Lower leg skin (tissue), 4 donors: ENCODE results near the gene EXOC3L2. TPM values are rescaled to one million over a fixed set of nuclear protein-coding genes. Genes with fewer than 3 reads are reported as not detected.
"Not testable (repeated sequence)": the region's sequence is repeated elsewhere in the genome, so short reads cannot be mapped to it uniquely, and the experiment has no call there.

Experiments used
- DNase-seq, 2 donors: peaks; one replicate each; pipeline ENCODE4 v3.0.0-alpha.2; 2019; ENCODE audit warnings: low spot score in 2 of 2
- H3K4me3 ChIP-seq: fragments of 200-600 bp; sonication (generic); 2 replicates; pipeline ENCODE4 v1.5.1; 2017; ENCODE audit warnings: mild to moderate bottlenecking, low read depth; ENCODE audit not compliant: poor library complexity, severe bottlenecking
- CTCF ChIP-seq, 3 donors: fragments of 450-650 bp; IDR thresholded peaks; one replicate each; pipeline ENCODE4 v1.5.1; 2016; ENCODE audit warnings: antibody characterized with exemption in 3 of 3, mild to moderate bottlenecking in 3 of 3, moderate library complexity in 2 of 3
- POLR2A ChIP-seq, 2 donors: fragments of 450-650 bp; IDR thresholded peaks; one replicate each; pipeline ENCODE4 v1.6.1; 2016 to 2017; ENCODE audit warnings: antibody characterized with exemption in 2 of 2, mild to moderate bottlenecking in 1 of 2, moderate library complexity in 1 of 2
- WGBS, 2 donors: methylation state at CpG; one replicate each; pipeline ENCODE4 v1.1.5; 2018; 5-methylcytosine and 5-hydroxymethylcytosine counted together
- intact Hi-C: fragments of 100-400 bp; cut with DNase I; formaldehyde crosslinking; loops from one replicate; pipeline ENCODE4 v1.15.0; 2023; ENCODE audit warnings: low total_unique reads
- total RNA-seq, 4 donors: library from RNA; depleted of rRNA; stranded (reverse); fragments of >200 nt; gene quantifications; one replicate each; pipeline ENCODE4 v1.1.0, GENCODE V29; 2016

EXOC3L2 gene
- total RNA-seq, 4 donors from 2014 or later, result 1.2 to 4.5 (median 1.6) TPM

- DNase-seq, result no peak
- no peak overlapping the region for H3K4me3 ChIP-seq
- intact Hi-C loops, result loop anchor here (10.0 kb wide), 1 partner anchor 48 kb away; no protein-coding TSS in a partner anchor
- no peak for TF ChIP-seq POLR2A (IDR thresholded peaks at IDR 0.05)
- 72 to 83% methylated on average over 13 of the region's 13 CpGs for WGBS, 2 donors
Observed at GRCh38 chr19:45243144-45243732, 2.0 kb downstream of the EXOC3L2 start.

- WGBS, 2 donors, result 83 to 86% methylated on average over 24 to 25 of the region's 25 CpGs
- intact Hi-C loops, result no loop called here
- no peak overlapping the region for H3K4me3 ChIP-seq
- TF ChIP-seq POLR2A (IDR thresholded peaks at IDR 0.05) (no peak), CTCF (IDR thresholded peaks at IDR 0.05) (no peak)
- no peak for DNase-seq
Observed at GRCh38 chr19:45238556-45238955, 6.7 kb downstream of the EXOC3L2 start.

- H3K4me3 ChIP-seq, result no peak overlapping the region
- no peak for TF ChIP-seq POLR2A (IDR thresholded peaks at IDR 0.05)
- 31 to 36% methylated on average over 8 of the region's 8 CpGs for WGBS, 2 donors
- no peak for DNase-seq
- intact Hi-C loops, result no loop called here
Observed at GRCh38 chr19:45235485-45235884, 9.7 kb downstream of the EXOC3L2 start.

GRCh38 chr19:45234089-45234869 is 10.9 kb downstream of the EXOC3L2 start:
- intact Hi-C loops, result no loop called here
- no peak overlapping the region for H3K4me3 ChIP-seq
- DNase-seq, result no peak
- TF ChIP-seq POLR2A (IDR thresholded peaks at IDR 0.05) (no peak), CTCF (IDR thresholded peaks at IDR 0.05) (no peak)
- WGBS, 2 donors, result 31 to 43% methylated on average over 38 to 74 of the region's 93 CpGs

GRCh38 chr19:45231891-45232290 is 13.3 kb downstream of the EXOC3L2 start:
- peak in 1 of 2 donors; percentile 35 for DNase-seq
- WGBS, 2 donors, result 33 to 43% methylated on average over 3 of the region's 3 CpGs
- TF ChIP-seq CTCF (IDR thresholded peaks at IDR 0.05) (no peak), POLR2A (IDR thresholded peaks at IDR 0.05) (no peak)
- intact Hi-C loops, result no loop called here
- no peak overlapping the region for H3K4me3 ChIP-seq

- DNase-seq, intact Hi-C loops, H3K4me3 ChIP-seq: not testable (repeated sequence)
- WGBS, 2 donors, result 81 to 92% methylated on average over 2 of the region's 2 CpGs
Observed at GRCh38 chr19:45229056-45229455, 16.2 kb downstream of the EXOC3L2 start.

GRCh38 chr19:45224645-45225044 is 20.6 kb downstream of the EXOC3L2 start:
- no peak for TF ChIP-seq POLR2A (IDR thresholded peaks at IDR 0.05)
- no peak for TF ChIP-seq CTCF (IDR thresholded peaks at IDR 0.05)
- DNase-seq, result no peak
- no peak overlapping the region for H3K4me3 ChIP-seq
- 79 to 85% methylated on average over 2 to 4 of the region's 11 CpGs for WGBS, 2 donors
- intact Hi-C loops, result no loop called here
